ENCODE measurements around the gene PTPRD.

The PTPRD gene

GRCh38 chr9:10341057-10341456 lies 271.7 kb downstream of the PTPRD start:
- Mint-ChIP-seq H3K36me3 (ENCODE audit: insufficient read depth) (no peaks in the 10 kb centered on the region), H3K9me3 (peaks cover 5% of the 10 kb centered on the region), H3K27me3 (no peaks in the 10 kb centered on the region), H3K4me1 (no peaks in the 10 kb centered on the region), H3K27ac (ENCODE audit: low read depth) (no peak overlapping the region), H3K4me3 (no peak overlapping the region)
- ATAC-seq (replicated peaks; ENCODE audit: extremely low read depth, poor library complexity, severe bottlenecking) (no peak), DNase-seq (ENCODE audit: low spot score in 2 of 2) (no peak)

- ATAC-seq (replicated peaks; ENCODE audit: extremely low read depth, poor library complexity, severe bottlenecking) (no peak), DNase-seq (ENCODE audit: low spot score in 2 of 2) (no peak)
- no peak overlapping the region for H3K27ac Mint-ChIP-seq (ENCODE audit: low read depth)
- H3K27me3 Mint-ChIP-seq: no peaks in the 10 kb centered on the region
- peaks cover 3% of the 10 kb centered on the region for H3K36me3 Mint-ChIP-seq (ENCODE audit: insufficient read depth)
- H3K4me3 Mint-ChIP-seq: no peak overlapping the region
- peaks cover 12% of the 10 kb centered on the region for H3K9me3 Mint-ChIP-seq
- H3K4me1 Mint-ChIP-seq: no peaks in the 10 kb centered on the region
Measured at GRCh38 chr9:10339152-10339551, 273.6 kb downstream of the PTPRD start.

GRCh38 chr9:10331157-10331556 lies 281.6 kb downstream of the PTPRD start:
- Mint-ChIP-seq H3K27me3 (no peaks in the 10 kb centered on the region), H3K9me3 (peaks cover 14% of the 10 kb centered on the region), H3K27ac (ENCODE audit: low read depth) (no peak overlapping the region), H3K4me3 (no peak overlapping the region), H3K4me1 (no peaks in the 10 kb centered on the region), H3K36me3 (ENCODE audit: insufficient read depth) (peaks cover 3% of the 10 kb centered on the region)
- ATAC-seq (replicated peaks; ENCODE audit: extremely low read depth, poor library complexity, severe bottlenecking) (no peak), DNase-seq (ENCODE audit: low spot score in 2 of 2) (no peak)

GRCh38 chr9:10282084-10282483 lies 330.7 kb downstream of the PTPRD start:
- Mint-ChIP-seq H3K27ac (ENCODE audit: low read depth) (no peak overlapping the region), H3K27me3 (no peaks in the 10 kb centered on the region), H3K4me1 (no peaks in the 10 kb centered on the region), H3K4me3 (no peak overlapping the region), H3K9me3 (peaks cover 5% of the 10 kb centered on the region), H3K36me3 (ENCODE audit: insufficient read depth) (no peaks in the 10 kb centered on the region)
- ATAC-seq (replicated peaks; ENCODE audit: extremely low read depth, poor library complexity, severe bottlenecking) (no peak), DNase-seq (ENCODE audit: low spot score in 2 of 2) (no peak)

GRCh38 chr9:10274988-10275387 lies 337.8 kb downstream of the PTPRD start:
- H3K9me3 Mint-ChIP-seq: peaks cover 10% of the 10 kb centered on the region
- DNase-seq (ENCODE audit: low spot score in 2 of 2) (no peak), ATAC-seq (replicated peaks; ENCODE audit: extremely low read depth, poor library complexity, severe bottlenecking) (no peak)
- H3K27me3 Mint-ChIP-seq: no peaks in the 10 kb centered on the region
- no peak overlapping the region for H3K4me3 Mint-ChIP-seq
- H3K36me3 Mint-ChIP-seq (ENCODE audit: insufficient read depth): no peaks in the 10 kb centered on the region
- no peak overlapping the region for H3K27ac Mint-ChIP-seq (ENCODE audit: low read depth)
- no peaks in the 10 kb centered on the region for H3K4me1 Mint-ChIP-seq

GRCh38 chr9:10274175-10274574 lies 338.6 kb downstream of the PTPRD start:
- Mint-ChIP-seq H3K36me3 (ENCODE audit: insufficient read depth) (no peaks in the 10 kb centered on the region), H3K4me3 (no peak overlapping the region), H3K27me3 (no peaks in the 10 kb centered on the region), H3K27ac (ENCODE audit: low read depth) (no peak overlapping the region), H3K9me3 (peaks cover 9% of the 10 kb centered on the region), H3K4me1 (no peaks in the 10 kb centered on the region)
- DNase-seq (ENCODE audit: low spot score in 2 of 2) (no peak), ATAC-seq (replicated peaks; ENCODE audit: extremely low read depth, poor library complexity, severe bottlenecking) (no peak)

- Mint-ChIP-seq H3K4me1 (no peaks in the 10 kb centered on the region), H3K4me3 (no peak overlapping the region), H3K9me3 (peaks cover 12% of the 10 kb centered on the region), H3K36me3 (ENCODE audit: insufficient read depth) (no peaks in the 10 kb centered on the region), H3K27me3 (no peaks in the 10 kb centered on the region), H3K27ac (ENCODE audit: low read depth) (no peak overlapping the region)
- ATAC-seq (replicated peaks; ENCODE audit: extremely low read depth, poor library complexity, severe bottlenecking) (no peak), DNase-seq (ENCODE audit: low spot score in 2 of 2) (no peak)
Measured at GRCh38 chr9:10272830-10273229, 340.0 kb downstream of the PTPRD start.

GRCh38 chr9:10268531-10269485 lies 344.0 kb downstream of the PTPRD start:
- DNase-seq (ENCODE audit: low spot score in 2 of 2): no peak
- Mint-ChIP-seq H3K4me1 (no peaks in the 10 kb centered on the region), H3K36me3 (ENCODE audit: insufficient read depth) (peaks cover 2% of the 10 kb centered on the region), H3K4me3 (no peak overlapping the region), H3K27me3 (no peaks in the 10 kb centered on the region), H3K9me3 (peaks cover 12% of the 10 kb centered on the region), H3K27ac (ENCODE audit: low read depth) (no peak overlapping the region)
- ATAC-seq (replicated peaks; ENCODE audit: extremely low read depth, poor library complexity, severe bottlenecking): no peak

GRCh38 chr9:10265153-10265631 lies 347.6 kb downstream of the PTPRD start:
- no peaks in the 10 kb centered on the region for H3K4me1 Mint-ChIP-seq
- DNase-seq (ENCODE audit: low spot score in 2 of 2): no peak
- peaks cover 15% of the 10 kb centered on the region for H3K9me3 Mint-ChIP-seq
- no peaks in the 10 kb centered on the region for H3K27me3 Mint-ChIP-seq
- no peak overlapping the region for H3K27ac Mint-ChIP-seq (ENCODE audit: low read depth)
- peaks cover 2% of the 10 kb centered on the region for H3K36me3 Mint-ChIP-seq (ENCODE audit: insufficient read depth)
- H3K4me3 Mint-ChIP-seq: no peak overlapping the region
- ATAC-seq (replicated peaks; ENCODE audit: extremely low read depth, poor library complexity, severe bottlenecking): no peak

- H3K27ac Mint-ChIP-seq (ENCODE audit: low read depth): no peak overlapping the region
- no peaks in the 10 kb centered on the region for H3K27me3 Mint-ChIP-seq
- DNase-seq (ENCODE audit: low spot score in 2 of 2): no peak
Measured at GRCh38 chr9:10260501-10260900, 352.3 kb downstream of the PTPRD start.

GRCh38 chr9:10259668-10260067 lies 353.1 kb downstream of the PTPRD start:
- DNase-seq (ENCODE audit: low spot score in 2 of 2) (no peak), ATAC-seq (replicated peaks; ENCODE audit: extremely low read depth, poor library complexity, severe bottlenecking) (no peak)
- H3K36me3 Mint-ChIP-seq (ENCODE audit: insufficient read depth): no peaks in the 10 kb centered on the region
- H3K4me3 Mint-ChIP-seq: no peak overlapping the region
- H3K27me3 Mint-ChIP-seq: no peaks in the 10 kb centered on the region
- H3K9me3 Mint-ChIP-seq: peaks cover 34% of the 10 kb centered on the region
- H3K4me1 Mint-ChIP-seq: no peaks in the 10 kb centered on the region
- H3K27ac Mint-ChIP-seq (ENCODE audit: low read depth): no peak overlapping the region

More at GRCh38 chr9:10260501-10260900, 352.3 kb downstream of the PTPRD start:
- H3K36me3 Mint-ChIP-seq (ENCODE audit: insufficient read depth): no peaks in the 10 kb centered on the region
- peaks cover 28% of the 10 kb centered on the region for H3K9me3 Mint-ChIP-seq
- no peak overlapping the region for H3K4me3 Mint-ChIP-seq
- H3K4me1 Mint-ChIP-seq: no peaks in the 10 kb centered on the region
- no peak for ATAC-seq (replicated peaks; ENCODE audit: extremely low read depth, poor library complexity, severe bottlenecking)

- H3K9me3 Mint-ChIP-seq: peaks cover 25% of the 10 kb centered on the region
- H3K36me3 Mint-ChIP-seq (ENCODE audit: insufficient read depth): no peaks in the 10 kb centered on the region
- DNase-seq (ENCODE audit: low spot score in 2 of 2) (no peak), ATAC-seq (replicated peaks; ENCODE audit: extremely low read depth, poor library complexity, severe bottlenecking) (no peak)
- H3K27me3 Mint-ChIP-seq: no peaks in the 10 kb centered on the region
- H3K27ac Mint-ChIP-seq (ENCODE audit: low read depth): no peak overlapping the region
- no peaks in the 10 kb centered on the region for H3K4me1 Mint-ChIP-seq
- H3K4me3 Mint-ChIP-seq: no peak overlapping the region
Measured at GRCh38 chr9:10255758-10256157, 357.0 kb downstream of the PTPRD start.

GRCh38 chr9:10254338-10254737 lies 358.5 kb downstream of the PTPRD start:
- Mint-ChIP-seq H3K27me3 (no peaks in the 10 kb centered on the region), H3K36me3 (ENCODE audit: insufficient read depth) (no peaks in the 10 kb centered on the region), H3K4me3 (no peak overlapping the region), H3K9me3 (peaks cover 25% of the 10 kb centered on the region), H3K4me1 (no peaks in the 10 kb centered on the region), H3K27ac (ENCODE audit: low read depth) (no peak overlapping the region)
- DNase-seq (ENCODE audit: low spot score in 2 of 2): no peak
- ATAC-seq (replicated peaks; ENCODE audit: extremely low read depth, poor library complexity, severe bottlenecking): no peak
